Thyroid gland (tissue), 4 donors: ENCODE measurements around the gene MAPK7.

Experiments used
- CTCF ChIP-seq, 6 experiments: fragments of 200-600 bp in 3 of 6; fragments of 450-650 bp in 3 of 6; sonication (generic) in 3 of 6; IDR thresholded peaks; one replicate each; pipeline ENCODE4 v1.5.1; 2016 to 2019; ENCODE audit warnings: antibody characterized with exemption in 6 of 6, mild to moderate bottlenecking in 2 of 6, inconsistent platforms in 1 of 6, moderate library complexity in 1 of 6
- POLR2A ChIP-seq, 2 donors: fragments of 450-650 bp; IDR thresholded peaks; one replicate each; pipeline ENCODE4 v1.6.1; 2017; ENCODE audit warnings: antibody characterized with exemption in 2 of 2, mild to moderate bottlenecking in 2 of 2, moderate library complexity in 1 of 2

- TF ChIP-seq CTCF (IDR thresholded peaks at IDR 0.05): no peak
- no peak for TF ChIP-seq POLR2A (IDR thresholded peaks at IDR 0.05)
These were observed 31.7 kb upstream of the MAPK7 start for GRCh38 chr17:19346351-19347255.
